ENCODE results near the gene FUNDC2.
A peak's percentile ranks its signal among the peaks of the same experiment; 100 is the strongest.

Gene FUNDC2

DNA sequence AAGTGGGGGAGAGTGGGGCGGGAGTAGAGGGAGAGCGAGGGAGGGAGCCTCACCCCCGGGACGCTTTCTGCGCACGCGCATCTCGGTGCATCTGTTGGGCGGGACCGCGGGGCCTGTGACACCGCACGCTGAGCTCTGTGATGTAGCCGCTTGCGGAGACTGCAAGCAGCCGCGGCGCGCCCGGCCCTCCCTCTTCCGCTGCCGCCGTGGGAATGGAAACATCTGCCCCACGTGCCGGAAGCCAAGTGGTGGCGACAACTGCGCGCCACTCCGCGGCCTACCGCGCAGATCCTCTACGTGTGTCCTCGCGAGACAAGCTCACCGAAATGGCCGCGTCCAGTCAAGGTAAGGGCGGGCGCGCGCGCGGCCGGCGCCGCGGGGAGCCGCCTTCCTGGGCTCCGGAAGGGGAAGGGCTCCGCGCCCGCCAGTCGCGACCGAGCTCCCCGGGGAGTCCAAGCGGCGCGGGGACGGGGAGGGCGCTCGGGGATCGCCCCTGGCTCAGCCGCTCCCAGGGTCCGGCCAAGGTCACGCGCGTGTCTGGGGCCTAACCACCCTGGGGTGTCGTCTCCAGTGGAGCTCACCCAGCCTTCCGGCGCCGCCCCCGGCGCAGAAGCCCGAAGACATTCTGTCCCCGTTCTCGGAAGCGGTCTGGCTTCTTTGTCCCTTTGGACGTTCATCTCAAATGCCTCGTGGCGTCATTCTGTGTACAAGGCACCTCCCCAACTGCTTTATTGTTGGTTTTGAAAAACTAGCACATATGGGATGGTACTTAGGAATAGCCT is at the start of gene FUNDC2:
TSS of gene FUNDC2 (plus strand) at position 118 of the 782 bp plus-strand sequence. CDS start at position 213, 95 bp downstream.
- peak within 1 kb of the TSS; percentile 98 for H3K4me3 ChIP-seq (ENCODE audit: low read depth, low read length)

GRCh38 chrX:154979629-154980028 is 47.0 kb upstream of the FUNDC2 start:
- Histone ChIP-seq H3K36me3 (no peaks in the 10 kb centered on the region), H3K9me3 (ENCODE audit: severe bottlenecking) (no peaks in the 10 kb centered on the region), H3K27me3 (ENCODE audit: insufficient read depth, low read depth, severe bottlenecking) (no peaks in the 10 kb centered on the region), H3K4me3 (ENCODE audit: low read depth, low read length) (no peak overlapping the region), H3K27ac (no peak overlapping the region)
- DNase-seq, result no peak
- TF ChIP-seq CTCF (IDR thresholded peaks at IDR 0.05; ENCODE audit: low read depth, low read length), result no peak

More for the DNA sequence above, at the start of gene FUNDC2:
- TF ChIP-seq CTCF (IDR thresholded peaks at IDR 0.05; ENCODE audit: low read depth, low read length), result no peak
- Histone ChIP-seq H3K9me3 (ENCODE audit: severe bottlenecking) (no peaks in the 10 kb centered on the region), H3K27ac (peak within 1 kb of the TSS; percentile 97), H3K36me3 (no peaks in the 10 kb centered on the region), H3K27me3 (ENCODE audit: insufficient read depth, low read depth, severe bottlenecking) (no peaks in the 10 kb centered on the region)
- peak; percentile 99 for DNase-seq

DNA sequence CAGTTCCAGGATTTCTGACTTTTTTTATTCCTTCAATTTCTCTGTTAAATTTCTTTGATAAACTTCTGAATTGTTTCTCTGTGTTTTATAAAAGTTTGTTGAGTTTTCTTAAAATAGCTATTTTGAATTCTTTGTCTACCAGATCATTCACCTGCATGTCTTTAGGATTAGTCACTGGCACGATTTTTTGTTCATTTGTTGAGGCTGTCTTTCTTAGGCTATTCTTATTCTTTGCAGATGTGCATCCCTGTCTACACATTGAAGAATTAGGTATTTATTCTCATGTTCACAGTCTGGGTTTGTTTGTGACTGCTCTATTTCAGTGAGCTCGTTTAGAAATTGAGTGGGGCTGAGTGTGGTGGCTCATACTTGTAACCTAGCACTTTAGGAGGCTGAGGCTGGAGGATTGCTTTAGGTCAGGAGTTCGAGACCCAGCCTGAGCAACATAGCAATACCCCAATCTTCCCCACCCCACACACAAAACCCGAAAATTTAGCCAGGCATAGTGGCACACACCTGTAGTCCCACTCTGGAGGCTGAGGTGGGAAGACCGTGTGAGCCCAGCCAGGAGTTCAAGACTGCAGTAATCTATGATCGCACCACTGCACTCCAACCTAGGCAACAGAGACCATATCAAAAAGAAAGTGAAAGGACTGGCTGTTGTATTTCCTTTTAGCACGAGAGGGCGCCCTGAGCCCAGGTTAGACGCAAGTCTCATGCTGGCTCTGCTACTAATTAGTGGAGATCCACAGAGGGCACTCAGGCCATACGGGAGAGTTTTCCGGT is 46.1 kb upstream of the FUNDC2 start:
- peak; percentile 80 for DNase-seq
- TF ChIP-seq CTCF (IDR thresholded peaks at IDR 0.05; ENCODE audit: low read depth, low read length), result peak; percentile 77
- Histone ChIP-seq H3K4me3 (ENCODE audit: low read depth, low read length) (peak overlapping the region; percentile 13), H3K9me3 (ENCODE audit: severe bottlenecking) (no peaks in the 10 kb centered on the region), H3K27me3 (ENCODE audit: insufficient read depth, low read depth, severe bottlenecking) (no peaks in the 10 kb centered on the region), H3K27ac (no peak overlapping the region), H3K36me3 (no peaks in the 10 kb centered on the region)

GRCh38 chrX:154981116-154981411 is 45.6 kb upstream of the FUNDC2 start:
- TF ChIP-seq CTCF (IDR thresholded peaks at IDR 0.05; ENCODE audit: low read depth, low read length), result no peak
- H3K4me3 ChIP-seq (ENCODE audit: low read depth, low read length), result peak overlapping the region; percentile 13
- no peaks in the 10 kb centered on the region for H3K27me3 ChIP-seq (ENCODE audit: insufficient read depth, low read depth, severe bottlenecking)
- H3K9me3 ChIP-seq (ENCODE audit: severe bottlenecking), result no peaks in the 10 kb centered on the region
- DNase-seq, result no peak
- H3K27ac ChIP-seq, result no peak overlapping the region
- H3K36me3 ChIP-seq, result no peaks in the 10 kb centered on the region

GRCh38 chrX:154986826-154987575 is 39.6 kb upstream of the FUNDC2 start:
- Histone ChIP-seq H3K27ac (no peak overlapping the region), H3K27me3 (ENCODE audit: insufficient read depth, low read depth, severe bottlenecking) (no peaks in the 10 kb centered on the region), H3K4me3 (ENCODE audit: low read depth, low read length) (no peak overlapping the region), H3K9me3 (ENCODE audit: severe bottlenecking) (no peaks in the 10 kb centered on the region), H3K36me3 (no peaks in the 10 kb centered on the region)
- no peak for DNase-seq
- TF ChIP-seq CTCF (IDR thresholded peaks at IDR 0.05; ENCODE audit: low read depth, low read length), result no peak

Data from WERI-Rb-1 (cell line).